ENCODE results near the gene NAE1.

The NAE1 gene

GRCh38 chr16:66787427-66787826 lies 43.3 kb downstream of the NAE1 start:
- DNase-seq (ENCODE audit: low read depth): no peak
- TF ChIP-seq CTCF (conservative IDR thresholded peaks at IDR 0.05; ENCODE audit: control insufficient read depth, insufficient read depth, low read depth, low read length): no peak
- H3K4me3 ChIP-seq (ENCODE audit: control insufficient read depth, low read depth, low read length): no peak overlapping the region

DNA sequence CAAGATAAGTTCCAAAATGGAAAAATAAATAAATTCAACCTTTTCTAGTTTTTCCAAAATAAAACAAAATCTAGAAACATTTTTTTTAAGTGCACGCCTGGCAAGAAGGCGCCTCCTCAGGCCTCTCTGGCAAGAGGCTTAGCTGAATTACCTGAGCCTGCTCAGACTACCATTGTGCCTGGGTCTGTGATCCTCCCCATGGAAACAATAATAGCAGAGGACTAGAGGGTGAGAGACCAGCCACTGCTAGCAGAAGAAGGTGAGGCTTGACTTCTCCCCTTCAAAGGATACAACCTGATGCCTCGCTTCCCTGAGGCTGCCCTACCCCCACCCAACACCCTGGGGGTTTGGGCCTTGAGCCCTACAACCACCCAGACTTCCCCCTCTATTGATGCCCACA lies 44.2 kb downstream of the NAE1 start:
- H3K4me3 ChIP-seq (ENCODE audit: control insufficient read depth, low read depth, low read length): no peak overlapping the region
- no peak for TF ChIP-seq CTCF (conservative IDR thresholded peaks at IDR 0.05; ENCODE audit: control insufficient read depth, insufficient read depth, low read depth, low read length)
- no peak for DNase-seq (ENCODE audit: low read depth)

- no peak for DNase-seq (ENCODE audit: low read depth)
- no peak overlapping the region for H3K4me3 ChIP-seq (ENCODE audit: control insufficient read depth, low read depth, low read length)
- no peak for TF ChIP-seq CTCF (conservative IDR thresholded peaks at IDR 0.05; ENCODE audit: control insufficient read depth, insufficient read depth, low read depth, low read length)
Measured at GRCh38 chr16:66776457-66776856, 54.3 kb downstream of the NAE1 start.

- no peak for DNase-seq (ENCODE audit: low read depth)
- H3K4me3 ChIP-seq (ENCODE audit: control insufficient read depth, low read depth, low read length): no peak overlapping the region
- no peak for TF ChIP-seq CTCF (conservative IDR thresholded peaks at IDR 0.05; ENCODE audit: control insufficient read depth, insufficient read depth, low read depth, low read length)
Measured at GRCh38 chr16:66774981-66775380, 55.8 kb downstream of the NAE1 start.

DNA sequence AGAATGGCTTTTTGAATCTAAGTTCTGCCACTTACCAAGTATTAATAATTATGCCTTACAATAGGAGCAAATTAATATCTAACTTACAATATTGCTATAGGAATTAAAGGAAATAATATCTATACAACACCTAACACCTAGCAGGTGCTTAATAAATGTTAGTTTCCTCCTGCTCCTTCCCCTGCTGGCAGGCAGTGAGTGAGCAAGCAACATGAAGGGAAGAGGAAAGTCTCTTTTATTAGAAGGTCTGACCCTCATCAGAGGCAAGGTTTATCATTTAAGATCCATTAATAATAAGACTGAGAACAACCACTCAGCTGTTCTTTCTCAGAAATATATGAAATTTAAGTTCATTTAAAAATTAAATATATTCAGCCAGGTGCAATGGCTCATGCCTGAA lies 72.7 kb downstream of the NAE1 start:
- no peak overlapping the region for H3K4me3 ChIP-seq (ENCODE audit: control insufficient read depth, low read depth, low read length)
- no peak for DNase-seq (ENCODE audit: low read depth)
- no peak for TF ChIP-seq CTCF (conservative IDR thresholded peaks at IDR 0.05; ENCODE audit: control insufficient read depth, insufficient read depth, low read depth, low read length)

- DNase-seq (ENCODE audit: low read depth): no peak
- TF ChIP-seq CTCF (conservative IDR thresholded peaks at IDR 0.05; ENCODE audit: control insufficient read depth, insufficient read depth, low read depth, low read length): no peak
- H3K4me3 ChIP-seq (ENCODE audit: control insufficient read depth, low read depth, low read length): no peak overlapping the region
Measured at GRCh38 chr16:66754819-66755218, 76.0 kb downstream of the NAE1 start.

DNA sequence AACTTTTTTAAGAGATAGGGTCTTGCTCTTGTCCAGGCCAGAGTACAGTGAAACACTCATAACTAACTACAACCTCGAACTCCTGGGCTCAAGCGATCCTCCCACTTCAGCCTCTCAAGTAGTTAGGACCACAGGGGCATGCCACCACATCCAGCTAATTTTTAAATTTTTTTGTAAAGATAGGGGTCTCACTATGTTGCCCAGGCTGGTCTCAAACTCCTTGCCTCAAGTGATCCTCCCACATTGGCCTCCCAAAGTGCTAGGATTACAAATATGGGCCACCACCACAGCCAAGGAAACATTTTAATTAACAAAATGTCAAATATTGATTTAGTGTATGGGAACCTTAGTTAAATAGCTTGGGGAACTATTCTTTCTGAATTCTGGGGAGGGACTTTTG lies 76.6 kb downstream of the NAE1 start:
- TF ChIP-seq CTCF (conservative IDR thresholded peaks at IDR 0.05; ENCODE audit: control insufficient read depth, insufficient read depth, low read depth, low read length): no peak
- DNase-seq (ENCODE audit: low read depth): no peak
- H3K4me3 ChIP-seq (ENCODE audit: control insufficient read depth, low read depth, low read length): no peak overlapping the region
